Vagina (tissue), 2 donors: ENCODE results near the gene APBB1. TPM values are rescaled to one million over a fixed set of nuclear protein-coding genes. Genes with fewer than 3 reads are reported as not detected.

Experiments
- DNase-seq, 2 donors: peaks; one replicate each; pipeline ENCODE4 v3.0.0-alpha.2; 2017; ENCODE audit errors: extremely low spot score in 2 of 2
- H3K27ac ChIP-seq: fragments of 200-600 bp; sonication (generic); one replicate; pipeline ENCODE4 v1.5.1; 2019
- H3K27me3 ChIP-seq: fragments of 200-600 bp; sonication (generic); one replicate; pipeline ENCODE4 v1.5.1; 2019
- H3K36me3 ChIP-seq, 2 donors: fragments of 200-600 bp; sonication (generic); one replicate each; pipeline ENCODE4 v1.5.1; 2017 to 2019
- H3K4me1 ChIP-seq: fragments of 200-600 bp; sonication (generic); one replicate; pipeline ENCODE4 v1.5.1; 2019
- H3K4me3 ChIP-seq, 2 donors: fragments of 200-600 bp; sonication (generic); 1 replicate in 1 of 2; 2 replicates in 1 of 2; pipeline ENCODE4 v1.5.1; 2016 to 2019
- H3K9me3 ChIP-seq: fragments of 200-600 bp; sonication (generic); one replicate; pipeline ENCODE4 v1.5.1; 2019
- POLR2A ChIP-seq, 2 donors: fragments of 450-650 bp; IDR thresholded peaks; one replicate each; pipeline ENCODE4 v1.6.1; 2017; ENCODE audit warnings: antibody characterized with exemption in 2 of 2, mild to moderate bottlenecking in 2 of 2, moderate library complexity in 2 of 2
- POLR2AphosphoS5 ChIP-seq, 2 donors: sonication (generic); formaldehyde crosslinking; IDR thresholded peaks; one replicate each; pipeline ENCODE4 v1.9.0; 2017; ENCODE audit warnings: antibody characterized with exemption in 2 of 2, mild to moderate bottlenecking in 2 of 2, low read depth in 1 of 2; ENCODE audit not compliant: insufficient read depth in 1 of 2
- intact Hi-C: fragments of 100-400 bp; cut with DNase I; formaldehyde crosslinking; loops from one replicate; pipeline ENCODE4 v1.15.1; 2023
- total RNA-seq: library from RNA; depleted of rRNA; stranded (reverse); fragments of >200 nt; gene quantifications from one replicate; pipeline ENCODE4 v1.2.3, GENCODE V29; 2016
- TF ChIP-seq, protein P1 (sequence below), 3 experiments: fragments of 450-650 bp in 2 of 3; fragments of 200-600 bp in 1 of 3; sonication (generic) in 1 of 3; IDR thresholded peaks; one replicate each; pipeline ENCODE4 v1.5.1; 2017 to 2019; ENCODE audit warnings: antibody characterized with exemption in 3 of 3, mild to moderate bottlenecking in 2 of 3, moderate library complexity in 2 of 3

APBB1 gene
- total RNA-seq, 1 donor from 2014 or later, result 59.7 TPM

- intact Hi-C loops, result no loop called here
- H3K36me3 ChIP-seq, result peaks cover 0 to 15% of the 10 kb centered on the region in 2 donors
- peaks cover 18% of the 10 kb centered on the region for H3K4me1 ChIP-seq
- no peaks in the 10 kb centered on the region for H3K27me3 ChIP-seq
- no peaks in the 10 kb centered on the region for H3K9me3 ChIP-seq
- no peak overlapping the region for H3K4me3 ChIP-seq
- TF ChIP-seq, protein P1, sequence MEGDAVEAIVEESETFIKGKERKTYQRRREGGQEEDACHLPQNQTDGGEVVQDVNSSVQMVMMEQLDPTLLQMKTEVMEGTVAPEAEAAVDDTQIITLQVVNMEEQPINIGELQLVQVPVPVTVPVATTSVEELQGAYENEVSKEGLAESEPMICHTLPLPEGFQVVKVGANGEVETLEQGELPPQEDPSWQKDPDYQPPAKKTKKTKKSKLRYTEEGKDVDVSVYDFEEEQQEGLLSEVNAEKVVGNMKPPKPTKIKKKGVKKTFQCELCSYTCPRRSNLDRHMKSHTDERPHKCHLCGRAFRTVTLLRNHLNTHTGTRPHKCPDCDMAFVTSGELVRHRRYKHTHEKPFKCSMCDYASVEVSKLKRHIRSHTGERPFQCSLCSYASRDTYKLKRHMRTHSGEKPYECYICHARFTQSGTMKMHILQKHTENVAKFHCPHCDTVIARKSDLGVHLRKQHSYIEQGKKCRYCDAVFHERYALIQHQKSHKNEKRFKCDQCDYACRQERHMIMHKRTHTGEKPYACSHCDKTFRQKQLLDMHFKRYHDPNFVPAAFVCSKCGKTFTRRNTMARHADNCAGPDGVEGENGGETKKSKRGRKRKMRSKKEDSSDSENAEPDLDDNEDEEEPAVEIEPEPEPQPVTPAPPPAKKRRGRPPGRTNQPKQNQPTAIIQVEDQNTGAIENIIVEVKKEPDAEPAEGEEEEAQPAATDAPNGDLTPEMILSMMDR (IDR thresholded peaks at IDR 0.05), result no peak
- TF ChIP-seq POLR2AphosphoS5 (IDR thresholded peaks at IDR 0.05; ENCODE audit: insufficient read depth in 1 of 2, low read depth in 1 of 2), result no peak
- no peak for TF ChIP-seq POLR2A (IDR thresholded peaks at IDR 0.05)
- DNase-seq, result no peak
- H3K27ac ChIP-seq, result no peak overlapping the region
These were observed 14.4 kb downstream of the APBB1 start for GRCh38 chr11:6404342-6405051.

DNA sequence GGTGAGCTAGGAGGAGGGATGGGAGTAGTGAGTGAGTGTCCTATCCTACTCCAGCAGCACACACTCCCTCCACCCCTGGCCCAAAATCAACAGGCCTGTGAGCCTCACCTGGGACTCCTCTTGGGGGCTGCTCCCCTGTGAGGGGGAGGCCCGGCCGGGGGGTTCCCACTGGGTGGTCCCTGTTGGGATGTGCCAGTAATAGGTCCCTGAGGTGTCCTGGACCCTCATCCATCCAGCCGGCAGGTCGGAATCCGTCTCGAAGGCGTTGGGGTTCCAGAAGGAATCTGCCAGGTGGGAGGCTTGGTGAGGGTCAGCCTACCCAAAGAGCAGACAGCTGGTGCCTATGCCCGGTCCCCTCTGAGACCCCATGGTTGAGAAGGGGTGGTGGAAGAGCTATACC, 15.4 kb downstream of the APBB1 start:
- H3K27ac ChIP-seq, result no peak overlapping the region
- TF ChIP-seq POLR2A (IDR thresholded peaks at IDR 0.05), result no peak
- TF ChIP-seq, protein P1 (IDR thresholded peaks at IDR 0.05), result no peak
- TF ChIP-seq POLR2AphosphoS5 (IDR thresholded peaks at IDR 0.05; ENCODE audit: insufficient read depth in 1 of 2, low read depth in 1 of 2), result no peak
- DNase-seq, result no peak
- H3K9me3 ChIP-seq, result no peaks in the 10 kb centered on the region
- intact Hi-C loops, result no loop called here
- no peak overlapping the region for H3K4me3 ChIP-seq
- peaks cover 0 to 15% of the 10 kb centered on the region in 2 donors for H3K36me3 ChIP-seq
- H3K4me1 ChIP-seq, result peaks cover 18% of the 10 kb centered on the region
- H3K27me3 ChIP-seq, result no peaks in the 10 kb centered on the region

DNA sequence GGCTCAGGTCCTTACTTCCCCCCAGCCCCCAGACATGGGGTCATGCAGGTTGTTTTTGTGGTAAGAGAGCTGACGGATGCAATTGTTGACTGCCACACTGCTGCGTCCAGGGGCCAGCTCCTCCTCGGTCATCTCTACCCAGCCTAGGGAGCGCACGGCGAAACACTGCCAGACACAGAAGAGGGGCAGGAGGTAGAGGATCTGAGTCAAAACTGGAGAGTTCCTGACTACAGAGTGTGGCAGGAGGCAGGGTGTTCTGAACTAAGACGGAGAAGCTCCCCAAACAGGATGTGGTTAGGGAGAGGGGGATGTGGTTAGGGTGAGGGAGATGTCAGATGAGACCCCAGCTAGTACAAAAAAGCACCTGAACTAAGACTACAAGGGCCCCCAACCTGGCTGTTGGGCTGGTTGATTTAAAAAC, 16.3 kb downstream of the APBB1 start:
- TF ChIP-seq POLR2A (IDR thresholded peaks at IDR 0.05), result no peak
- TF ChIP-seq, protein P1 (IDR thresholded peaks at IDR 0.05), result no peak
- TF ChIP-seq POLR2AphosphoS5 (IDR thresholded peaks at IDR 0.05; ENCODE audit: insufficient read depth in 1 of 2, low read depth in 1 of 2), result no peak
- Histone ChIP-seq H3K9me3 (no peaks in the 10 kb centered on the region), H3K27me3 (no peaks in the 10 kb centered on the region), H3K4me3 (no peak overlapping the region), H3K4me1 (peaks cover 18% of the 10 kb centered on the region), H3K27ac (no peak overlapping the region), H3K36me3 (peaks cover 0 to 15% of the 10 kb centered on the region in 2 donors)
- no peak for DNase-seq
- intact Hi-C loops, result no loop called here

- peaks cover 0 to 15% of the 10 kb centered on the region in 2 donors for H3K36me3 ChIP-seq
- H3K4me1 ChIP-seq, result peaks cover 18% of the 10 kb centered on the region
- no peak overlapping the region for H3K4me3 ChIP-seq
- H3K27ac ChIP-seq, result no peak overlapping the region
- DNase-seq, result no peak
- TF ChIP-seq POLR2A (IDR thresholded peaks at IDR 0.05), result no peak
- TF ChIP-seq, protein P1 (IDR thresholded peaks at IDR 0.05), result no peak
- TF ChIP-seq POLR2AphosphoS5 (IDR thresholded peaks at IDR 0.05; ENCODE audit: insufficient read depth in 1 of 2, low read depth in 1 of 2), result no peak
- no peaks in the 10 kb centered on the region for H3K9me3 ChIP-seq
- no peaks in the 10 kb centered on the region for H3K27me3 ChIP-seq
- intact Hi-C loops, result no loop called here
These were observed 16.8 kb downstream of the APBB1 start for GRCh38 chr11:6402061-6402470.

DNA sequence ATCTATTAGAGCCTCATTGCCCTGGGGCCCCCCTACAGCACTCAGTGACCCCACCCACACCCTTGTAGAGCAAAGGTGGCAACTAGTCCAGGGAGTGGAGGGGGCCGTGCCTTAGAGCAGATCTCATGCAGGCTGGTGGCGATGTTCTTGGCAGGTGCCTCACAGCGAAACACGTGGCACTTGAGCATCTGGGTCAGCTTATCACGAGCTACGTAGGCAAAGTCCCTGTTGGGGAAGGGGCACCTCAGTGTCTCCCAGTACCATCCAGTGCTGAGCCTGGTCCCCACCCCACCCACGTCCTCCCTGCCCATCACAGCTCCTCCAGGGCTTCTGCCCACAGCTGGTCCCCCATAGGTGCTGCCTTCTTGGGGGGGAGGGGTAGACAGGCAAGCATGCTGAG, 17.4 kb downstream of the APBB1 start:
- no peak overlapping the region for H3K4me3 ChIP-seq
- no peak for DNase-seq
- no peak overlapping the region for H3K27ac ChIP-seq
- intact Hi-C loops, result no loop called here
- H3K9me3 ChIP-seq, result no peaks in the 10 kb centered on the region
- no peaks in the 10 kb centered on the region for H3K27me3 ChIP-seq
- no peak for TF ChIP-seq POLR2AphosphoS5 (IDR thresholded peaks at IDR 0.05; ENCODE audit: insufficient read depth in 1 of 2, low read depth in 1 of 2)
- TF ChIP-seq, protein P1 (IDR thresholded peaks at IDR 0.05), result no peak
- TF ChIP-seq POLR2A (IDR thresholded peaks at IDR 0.05), result no peak
- peaks cover 18% of the 10 kb centered on the region for H3K4me1 ChIP-seq
- peaks cover 0 to 15% of the 10 kb centered on the region in 2 donors for H3K36me3 ChIP-seq
